B cell (primary cell): ENCODE results near the gene GSE1. TPM values are rescaled to one million over a fixed set of nuclear protein-coding genes. Genes with fewer than 3 reads are reported as not detected.

Experiments
- ATAC-seq: fragments of 200-7000 bp; cut with Tn5 transposase; one replicate; pipeline ENCODE4 v1.10.0; 2021; ENCODE audit warnings: low read depth, mild to moderate bottlenecking, moderate number of reproducible peaks, moderate library complexity
- CTCF ChIA-PET: fragments of 350-600 bp; sonication (Branson Sonifier 250); formaldehyde crosslinking; loops from one replicate; lab custom pipeline; 2021; ENCODE audit warnings: antibody characterized with exemption, inconsistent platforms; lab: Charles Lee
- POLR2A ChIA-PET: fragments of 350-600 bp; sonication (Branson Sonifier 250); formaldehyde crosslinking; loops from one replicate; lab custom pipeline; 2021; ENCODE audit warnings: antibody characterized with exemption; lab: Charles Lee
- DNase-seq: peaks from one replicate; pipeline ENCODE4 v3.0.0; 2013
- H2AFZ ChIP-seq: 2 replicates; pipeline ENCODE4 v1.6.1; 2012; ENCODE audit warnings: mild to moderate bottlenecking, low read depth, low read length; ENCODE audit not compliant: insufficient read depth, poor library complexity, severe bottlenecking
- H3K27ac ChIP-seq, 2 donors: 1 replicate in 1 of 2; 2 replicates in 1 of 2; pipeline ENCODE4 v1.5.1; 2012 to 2013; ENCODE audit warnings: low read length in 2 of 2, mild to moderate bottlenecking in 2 of 2, moderate library complexity in 1 of 2
- H3K27me3 ChIP-seq, 4 experiments: fragments of 200-600 bp in 1 of 4; sonication (generic) in 1 of 4; replicated peaks in 1 of 4; 1 replicate in 2 of 4; 2 replicates in 2 of 4; pipeline versions ENCODE4 v1.6.1 to v1.7.0; 2013 to 2016; ENCODE audit warnings: low read length in 3 of 4, mild to moderate bottlenecking in 2 of 4, mixed read lengths in 1 of 4, moderate library complexity in 1 of 4; ENCODE audit not compliant: insufficient read depth in 4 of 4, control insufficient read depth in 3 of 4; ENCODE audit errors: control extremely low read depth in 1 of 4
- H3K36me3 ChIP-seq, 2 experiments: replicated peaks in 1 of 2; 1 replicate in 1 of 2; 2 replicates in 1 of 2; pipeline versions ENCODE4 v1.6.1 to v1.7.1; 2013; ENCODE audit warnings: low read length in 1 of 2; ENCODE audit not compliant: insufficient read depth in 2 of 2, control insufficient read depth in 1 of 2; ENCODE audit errors: control extremely low read depth in 1 of 2, extremely low read depth in 1 of 2
- H3K4me1 ChIP-seq, 2 donors: fragments of 200-600 bp in 1 of 2; sonication (generic) in 1 of 2; 1 replicate in 1 of 2; 2 replicates in 1 of 2; pipeline versions ENCODE4 v1.5.1 to v1.6.1; 2013 to 2017; ENCODE audit warnings: low read length in 2 of 2; ENCODE audit not compliant: control insufficient read depth in 2 of 2, insufficient read depth in 2 of 2
- H3K4me2 ChIP-seq: replicated peaks from 2 replicates; pipeline ENCODE3; 2012; ENCODE audit warnings: mild to moderate bottlenecking, low read depth, low read length; ENCODE audit not compliant: poor library complexity, severe bottlenecking
- H3K4me3 ChIP-seq, 5 experiments: fragments of 200-600 bp in 1 of 5; sonication (generic) in 1 of 5; 1 replicate in 3 of 5; 2 replicates in 2 of 5; pipeline versions ENCODE4 v1.5.1 to v1.7.0; 2011 to 2016; ENCODE audit warnings: low read length in 4 of 5, mild to moderate bottlenecking in 4 of 5, low read depth in 2 of 5, control low read depth in 1 of 5, moderate library complexity in 1 of 5; ENCODE audit not compliant: insufficient read depth in 1 of 5; ENCODE audit errors: control extremely low read depth in 1 of 5, extremely low read depth in 1 of 5
- H3K79me2 ChIP-seq: fragments of 200-600 bp; sonication (generic); one replicate; pipeline ENCODE4 v1.6.0; 2016; ENCODE audit warnings: low read length; ENCODE audit not compliant: control insufficient read depth, insufficient read depth
- H3K9ac ChIP-seq: fragments of 200-600 bp; sonication (generic); 2 replicates; pipeline ENCODE4 v1.6.1; 2017; ENCODE audit warnings: mild to moderate bottlenecking, low read length, moderate library complexity
- H3K9me3 ChIP-seq, 3 donors: one replicate each; pipeline versions ENCODE4 v1.6.1 to v1.7.1; 2013; ENCODE audit warnings: low read length in 2 of 3; ENCODE audit not compliant: control insufficient read depth in 2 of 3, insufficient read depth in 1 of 3; ENCODE audit errors: control extremely low read depth in 1 of 3
- H4K20me1 ChIP-seq: 2 replicates; pipeline ENCODE4 v1.6.0; 2012; ENCODE audit warnings: mild to moderate bottlenecking, low read length; ENCODE audit not compliant: insufficient read depth, control insufficient read depth, poor library complexity, severe bottlenecking
- H3K27ac Mint-ChIP-seq: one replicate; pipeline ENCODE4 v1.8.0; 2021; ENCODE audit warnings: mixed read lengths
- H3K27me3 Mint-ChIP-seq: one replicate; pipeline ENCODE4 v1.8.0; 2021; ENCODE audit warnings: mixed read lengths
- H3K4me1 Mint-ChIP-seq: one replicate; pipeline ENCODE4 v1.8.0; 2021; ENCODE audit warnings: mixed read lengths
- H3K4me3 Mint-ChIP-seq: one replicate; pipeline ENCODE4 v1.8.0; 2021; ENCODE audit warnings: mixed read lengths
- H3K9me3 Mint-ChIP-seq: one replicate; pipeline ENCODE4 v1.8.0; 2022; ENCODE audit warnings: mixed read lengths; ENCODE audit not compliant: insufficient read depth
- CTCF ChIP-seq: fragments of 200-600 bp; IDR thresholded peaks from one replicate; pipeline ENCODE4 v1.8.0; 2022; ENCODE audit warnings: antibody characterized with exemption, mild to moderate bottlenecking
- EZH2 ChIP-seq: IDR thresholded peaks from 2 replicates; pipeline ENCODE4 v1.6.1; 2012; ENCODE audit warnings: borderline replicate concordance, low read depth, mild to moderate bottlenecking, moderate library complexity, low read length; ENCODE audit not compliant: insufficient read depth, poor library complexity, severe bottlenecking
- WGBS: methylation state at CpG from one replicate; pipeline ENCODE4 v1.1.5; 2013; ENCODE audit warnings: missing lambda C conversion rate; ENCODE audit not compliant: insufficient coverage; 5-methylcytosine and 5-hydroxymethylcytosine counted together
- intact Hi-C: fragments of 100-400 bp; cut with micrococcal nuclease; formaldehyde crosslinking; loops from one replicate; pipeline ENCODE4 v1.10.0; 2022
- polyA plus RNA-seq: library from polyadenylated mRNA; depleted of rRNA; stranded (reverse); fragments of >200 nt; gene quantifications from 2 replicates; pipeline ENCODE4 v1.2.3, GENCODE V29; 2012
- total RNA-seq, 2 donors: library from RNA; stranded (reverse); fragments of 120-200 nt in 1 of 2; gene quantifications; 1 replicate in 1 of 2; 2 replicates in 1 of 2; pipeline versions ENCODE4 v1.2.3 to v1.2.4, GENCODE V29; 2013 to 2022

GSE1 gene
- total and polyA plus RNA-seq, 2 donors (not counting 1 experiment from before 2014, with no cell fraction given) = 57.3 to 76.1 TPM

GRCh38 chr16:85688586-85689284 lies 75.6 kb downstream of the GSE1 start, which contains the start of gene GINS2:
Gene GINS2, minus strand, starts transcription at chr16:85688954. Its CDS starts 56 bp downstream, at chr16:85688898.
- Histone ChIP-seq H3K79me2 (peaks cover 19% of the 10 kb centered on the region), H3K9ac (peak within 1 kb of the TSS; percentile 70), H3K27me3 (peaks cover 0 to 13% (median 5%) of the 10 kb centered on the region in 4 experiments), H3K4me1 (peaks cover 15 to 29% of the 10 kb centered on the region in 2 donors), H3K4me3 (peak within 1 kb of the TSS in 4 of 5 experiments; percentile 52 to 78 (median 70)), H3K4me2 (peak within 1 kb of the TSS; percentile 97), H2AFZ (peak within 1 kb of the TSS; percentile 86), H3K9me3 (no peaks in the 10 kb centered on the region), H3K27ac (no peak within 1 kb of the TSS), H3K36me3 (no peaks in the 10 kb centered on the region), H4K20me1 (no peaks in the 10 kb centered on the region)
- peak; percentile 93 for DNase-seq
- H3K9me3 Mint-ChIP-seq = no peaks in the 10 kb centered on the region
- peak; percentile 100 for ATAC-seq
- H3K4me1 Mint-ChIP-seq = peaks cover 19% of the 10 kb centered on the region
- under 1% methylated on average over 86 of the region's 86 CpGs for WGBS
- intact Hi-C loops = loop anchor here (1.0 to 5.0 kb wide), 4 partner anchors 49 to 111 kb away; partner anchors contain the start of genes COX4I1 and EMC8
- ChIA-PET CTCF (interaction anchor here (1.8 to 4.2 kb wide), 2 partner anchors 29 to 71 kb away, joined by 6 to 14 read pairs; no protein-coding TSS in a partner anchor), POLR2A (interaction anchor here (0.6 kb wide), 2 partner anchors 17 to 81 kb away, joined by 7 to 10 read pairs; no protein-coding TSS in a partner anchor)
- peak within 1 kb of the TSS; percentile 81 for H3K4me3 Mint-ChIP-seq
- TF ChIP-seq CTCF = no peak
- no peak for TF ChIP-seq EZH2
- peaks cover 3% of the 10 kb centered on the region for H3K27me3 Mint-ChIP-seq
- H3K27ac Mint-ChIP-seq = no peak within 1 kb of the TSS
